Measurements from ENCODE around the gene SMCO4.
"Not testable (repeated sequence)": the region's sequence is repeated elsewhere in the genome, so short reads cannot be mapped to it uniquely, and the experiment has no call there.

The SMCO4 gene

DNA sequence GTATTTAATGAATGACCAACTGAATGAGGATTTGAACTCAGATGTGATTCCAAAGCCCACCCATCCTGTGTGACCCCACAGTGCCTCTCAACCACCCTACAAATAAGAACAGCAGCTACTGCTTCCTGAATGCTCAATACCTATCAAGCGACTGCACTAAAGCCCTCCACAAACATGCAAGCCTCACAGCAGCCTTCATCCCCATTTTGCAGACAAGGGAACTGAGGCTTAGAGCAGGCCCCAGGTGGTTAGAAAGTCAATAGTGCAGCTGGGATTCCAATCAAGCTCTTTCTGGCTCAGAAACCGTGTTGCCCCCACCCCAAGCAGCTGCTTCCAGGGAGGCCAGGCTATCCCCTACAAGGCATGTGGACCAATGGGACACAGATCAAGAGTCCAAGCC, 57.2 kb downstream of the SMCO4 start:
- DNase-seq (ENCODE audit: low read depth, low spot score), result no peak
- H3K4me3 ChIP-seq (ENCODE audit: low read length), result no peak overlapping the region

DNA sequence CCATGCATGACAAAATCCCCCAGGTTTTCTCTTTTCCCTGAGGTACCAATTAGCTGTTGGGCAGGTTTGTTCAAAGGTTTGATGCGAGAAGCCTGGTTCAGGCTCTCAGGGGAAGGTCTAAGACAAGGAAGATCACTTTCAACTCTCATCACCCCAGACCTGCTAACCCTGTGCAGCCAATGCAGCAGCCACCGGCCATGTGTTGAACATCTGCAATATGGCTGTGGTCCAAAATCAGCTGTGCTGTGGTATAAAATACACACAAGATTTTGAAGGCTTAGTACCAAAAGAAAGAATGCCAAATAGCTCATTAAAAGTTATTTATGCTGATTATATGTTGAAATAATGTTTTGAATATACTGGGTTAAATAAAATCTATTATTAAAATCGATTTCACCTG, 58.5 kb downstream of the SMCO4 start:
- DNase-seq (ENCODE audit: low read depth, low spot score), result no peak
- no peak overlapping the region for H3K4me3 ChIP-seq (ENCODE audit: low read length)

DNA sequence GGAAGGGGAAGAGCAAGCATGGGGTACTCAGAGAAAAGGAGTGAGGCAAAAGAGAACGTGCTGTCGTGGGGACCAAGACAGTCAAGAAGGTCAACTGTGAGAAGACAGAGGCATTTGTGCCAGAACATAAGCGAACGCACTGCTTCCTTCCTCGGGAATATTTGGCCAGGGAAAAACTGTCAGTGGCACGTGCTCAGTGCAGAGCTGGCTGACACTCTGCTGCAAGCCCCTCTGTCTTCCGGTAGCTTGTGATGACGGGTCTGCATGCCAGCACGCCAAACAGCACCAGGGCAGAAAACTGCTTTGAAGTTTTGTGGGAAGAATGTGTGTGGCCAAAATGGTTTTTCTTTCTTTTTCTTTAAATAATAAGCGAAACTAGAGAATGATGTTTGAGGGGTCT, 60.6 kb downstream of the SMCO4 start:
- no peak for DNase-seq (ENCODE audit: low read depth, low spot score)
- no peak overlapping the region for H3K4me3 ChIP-seq (ENCODE audit: low read length)

DNA sequence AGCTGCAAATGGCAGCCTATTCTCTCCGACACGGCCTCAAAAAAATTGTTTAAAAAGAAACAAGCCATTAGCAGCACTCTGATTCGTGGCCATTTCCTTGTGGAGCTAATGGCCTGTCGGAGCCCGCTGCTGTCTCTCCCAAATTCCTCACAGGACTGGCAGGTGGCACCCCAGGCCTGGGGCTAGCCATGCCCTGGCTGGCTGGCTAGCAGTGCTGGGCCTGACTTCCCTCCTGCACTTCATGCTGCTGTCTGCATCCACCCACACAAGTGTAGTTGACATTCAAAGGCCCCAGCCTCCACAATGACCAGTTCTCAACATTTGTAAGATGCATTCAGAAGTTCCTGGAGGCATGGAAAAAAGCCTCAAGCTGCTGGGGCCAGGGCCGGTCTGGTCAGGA, 61.5 kb downstream of the SMCO4 start:
- no peak for DNase-seq (ENCODE audit: low read depth, low spot score)
- no peak overlapping the region for H3K4me3 ChIP-seq (ENCODE audit: low read length)

DNA sequence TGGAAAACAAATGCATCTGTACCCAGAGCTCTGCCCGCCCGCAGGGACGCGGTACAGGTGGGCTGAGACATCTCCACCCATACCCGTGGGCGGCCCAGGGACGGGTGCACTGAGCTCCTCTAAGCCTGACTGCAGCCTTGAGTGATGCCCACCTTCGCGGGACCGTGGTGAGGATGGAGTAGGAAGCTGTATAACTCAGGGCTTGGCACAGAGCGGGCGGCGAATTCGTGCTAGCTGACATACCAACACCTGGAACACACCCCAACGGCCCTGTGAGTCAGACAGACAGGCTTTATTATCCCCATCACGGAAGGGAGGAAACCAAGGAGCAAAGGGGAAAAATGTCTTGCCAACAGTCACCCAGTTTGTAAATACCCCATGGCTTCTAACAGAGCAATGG, 61.9 kb downstream of the SMCO4 start:
- DNase-seq (ENCODE audit: low read depth, low spot score), result no peak
- no peak overlapping the region for H3K4me3 ChIP-seq (ENCODE audit: low read length)

DNA sequence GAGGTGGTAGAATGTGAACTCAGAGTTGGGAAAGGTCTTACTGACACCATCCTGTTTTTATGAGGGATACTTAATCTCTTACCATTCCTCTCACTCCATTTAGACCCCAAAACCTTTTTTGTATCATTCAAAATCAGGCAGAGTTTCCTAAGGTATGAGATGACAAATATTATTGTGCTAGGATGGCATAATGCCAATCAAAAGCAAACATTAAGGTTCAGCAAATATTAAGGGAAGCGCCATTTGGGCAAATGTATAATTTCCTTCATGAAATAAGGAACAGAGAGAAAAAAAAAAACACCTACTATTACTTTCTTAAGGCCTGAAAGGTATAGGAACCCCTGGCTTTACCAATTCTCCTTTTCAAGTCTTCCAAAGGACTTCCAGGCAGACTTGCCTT, 62.4 kb downstream of the SMCO4 start:
- H3K4me3 ChIP-seq (ENCODE audit: low read length), result no peak overlapping the region
- DNase-seq (ENCODE audit: low read depth, low spot score), result no peak

DNA sequence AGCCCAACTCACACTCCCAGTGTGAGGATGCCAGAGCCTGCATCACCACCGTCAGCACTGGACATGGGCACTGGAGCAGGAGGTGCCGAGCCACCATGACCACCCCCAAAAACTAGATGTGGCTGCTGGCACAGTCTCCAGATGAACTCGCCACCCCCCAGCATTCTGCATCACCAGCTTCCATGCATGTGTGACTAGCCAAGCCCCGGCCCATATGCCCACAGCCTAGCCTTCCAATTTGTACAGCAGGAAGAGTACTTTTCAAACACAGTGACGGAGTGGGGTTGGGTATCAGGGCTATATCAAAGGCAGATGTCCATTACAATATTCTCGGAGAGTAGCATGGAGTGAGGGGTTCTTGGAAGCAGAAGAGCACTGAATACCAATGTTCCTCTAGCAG, 62.9 kb downstream of the SMCO4 start:
- no peak for DNase-seq (ENCODE audit: low read depth, low spot score)
- no peak overlapping the region for H3K4me3 ChIP-seq (ENCODE audit: low read length)

DNA sequence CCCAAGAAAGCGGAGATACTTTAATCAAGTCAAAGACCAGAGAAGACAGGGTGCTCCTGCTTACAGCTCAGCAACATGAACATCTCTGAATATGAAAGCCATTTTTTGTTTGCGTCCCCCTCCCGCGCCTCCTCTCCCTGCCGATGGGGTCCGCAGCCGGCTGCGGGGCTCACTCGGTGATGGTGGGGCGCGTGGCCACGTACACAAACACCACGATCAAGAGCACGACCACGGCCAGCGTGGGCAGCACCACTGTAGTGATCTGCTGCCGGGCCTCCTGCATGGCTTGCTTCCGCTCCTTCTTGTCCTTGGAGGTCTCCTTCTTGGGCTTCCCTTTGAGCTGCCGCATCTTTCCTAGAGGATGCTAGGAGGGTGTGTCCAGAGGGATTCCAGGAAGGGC, 64.3 kb downstream of the SMCO4 start:
- H3K4me3 ChIP-seq (ENCODE audit: low read length), result no peak overlapping the region

DNA sequence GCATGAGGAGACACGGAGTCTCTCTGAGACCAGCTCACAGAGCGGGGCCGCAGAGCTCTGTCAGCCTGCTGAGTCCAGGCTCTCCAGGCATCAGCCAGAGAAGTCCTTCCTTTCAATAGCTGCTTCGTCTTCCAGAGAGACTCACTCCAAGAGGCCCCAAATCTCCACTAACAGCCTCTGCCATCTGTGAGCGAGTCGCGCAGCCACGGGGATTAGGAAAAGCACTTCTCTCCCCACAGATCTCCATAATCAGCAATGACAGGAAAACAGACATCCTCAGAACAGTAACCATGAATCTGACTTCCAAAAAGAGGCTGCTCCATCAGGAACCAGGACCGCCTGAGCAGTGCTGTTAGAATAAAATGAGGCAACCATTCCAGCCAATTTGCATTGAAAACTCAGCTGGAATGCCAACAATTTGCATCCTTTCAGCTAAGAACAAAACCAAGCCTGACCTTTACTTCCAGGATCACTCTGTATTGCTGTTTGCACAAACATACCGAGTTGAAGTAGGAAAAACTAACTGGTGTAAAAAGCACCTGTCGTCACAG, 65.4 kb downstream of the SMCO4 start:
- no peak overlapping the region for H3K4me3 ChIP-seq (ENCODE audit: low read length)
- DNase-seq (ENCODE audit: low read depth, low spot score), result no peak

More for the DNA sequence above, 64.3 kb downstream of the SMCO4 start:
- DNase-seq (ENCODE audit: low read depth, low spot score), result no peak

DNA sequence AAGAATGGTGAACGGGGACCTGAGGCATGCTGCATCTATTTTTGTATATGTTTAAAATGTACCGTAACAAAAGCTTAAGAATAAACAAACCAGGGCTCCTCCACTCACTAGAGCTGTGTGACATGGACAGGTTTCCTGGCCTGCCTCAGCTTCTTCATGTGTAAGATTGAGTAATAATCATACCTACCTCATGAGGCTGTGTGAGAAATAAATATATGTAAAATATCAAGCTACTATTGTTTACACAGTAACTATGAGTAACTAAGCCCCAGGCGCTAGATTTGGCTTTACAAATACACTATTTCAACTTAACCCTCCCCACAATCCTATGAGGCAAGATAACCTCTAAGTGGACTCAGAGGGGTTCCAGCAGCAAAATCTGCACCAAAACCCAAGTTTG, 66.4 kb downstream of the SMCO4 start:
- H3K4me3 ChIP-seq (ENCODE audit: low read length), result no peak overlapping the region
- DNase-seq (ENCODE audit: low read depth, low spot score), result no peak

DNA sequence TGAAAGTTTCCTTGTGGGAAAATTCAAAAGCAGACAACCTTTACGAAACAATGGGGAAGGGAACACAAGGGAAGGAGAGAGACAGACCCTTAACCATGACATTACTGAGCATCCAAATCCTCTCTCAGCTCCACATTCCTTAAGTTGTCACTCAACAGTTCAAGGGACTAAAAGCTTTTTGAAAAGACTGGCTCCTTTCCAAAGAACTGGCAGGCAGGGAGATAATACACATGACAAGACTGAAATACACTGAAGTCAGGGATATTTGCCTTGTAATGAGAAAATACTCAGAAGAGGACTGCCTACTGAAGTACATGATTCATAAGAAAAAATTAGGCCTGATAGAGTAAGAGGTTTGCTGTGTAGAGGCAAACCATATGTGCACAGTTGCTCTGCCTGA, 69.1 kb downstream of the SMCO4 start:
- DNase-seq (ENCODE audit: low read depth, low spot score), result no peak
- H3K4me3 ChIP-seq (ENCODE audit: low read length), result no peak overlapping the region

DNA sequence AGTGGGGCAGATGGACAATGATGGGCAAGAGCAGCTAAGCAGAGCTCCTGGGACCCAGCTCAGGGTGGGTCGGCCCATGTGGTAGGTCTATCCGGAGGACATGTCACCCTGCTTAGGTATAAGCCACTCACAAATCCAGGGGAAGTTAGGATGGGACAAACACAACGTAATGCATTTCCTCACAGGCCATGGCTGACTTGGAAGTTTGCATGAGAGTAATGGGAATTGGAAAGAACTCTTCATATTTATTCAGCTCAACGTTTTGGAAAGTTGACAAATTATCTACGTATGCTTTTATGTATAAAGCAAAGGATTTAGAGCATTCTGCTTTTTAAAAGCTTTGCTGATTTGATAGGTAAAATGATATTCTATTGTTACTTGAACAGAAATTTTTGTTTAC, 74.9 kb downstream of the SMCO4 start:
- no peak overlapping the region for H3K4me3 ChIP-seq (ENCODE audit: low read length)
- DNase-seq (ENCODE audit: low read depth, low spot score), result no peak

DNA sequence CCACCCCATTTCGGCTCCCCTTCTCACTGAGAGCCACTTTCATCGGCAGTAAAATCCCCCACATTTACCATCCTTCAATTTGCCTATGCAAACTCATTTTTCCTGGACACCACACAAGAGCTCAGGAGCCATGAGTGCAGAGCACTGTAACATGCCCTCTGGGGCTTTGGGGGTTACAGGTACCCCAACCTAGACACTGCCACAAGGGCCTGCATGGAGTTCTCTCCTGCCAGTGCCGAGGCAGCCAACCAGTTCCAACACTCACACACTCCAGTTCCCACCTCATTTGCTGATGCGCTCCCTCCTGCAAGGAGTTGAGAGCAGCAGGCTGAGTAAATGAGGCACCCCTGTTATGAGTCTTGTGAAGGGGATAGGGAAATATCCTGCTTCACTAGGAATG, 76.1 kb downstream of the SMCO4 start:
- DNase-seq (ENCODE audit: low read depth, low spot score), result no peak
- H3K4me3 ChIP-seq (ENCODE audit: low read length), result no peak overlapping the region

DNA sequence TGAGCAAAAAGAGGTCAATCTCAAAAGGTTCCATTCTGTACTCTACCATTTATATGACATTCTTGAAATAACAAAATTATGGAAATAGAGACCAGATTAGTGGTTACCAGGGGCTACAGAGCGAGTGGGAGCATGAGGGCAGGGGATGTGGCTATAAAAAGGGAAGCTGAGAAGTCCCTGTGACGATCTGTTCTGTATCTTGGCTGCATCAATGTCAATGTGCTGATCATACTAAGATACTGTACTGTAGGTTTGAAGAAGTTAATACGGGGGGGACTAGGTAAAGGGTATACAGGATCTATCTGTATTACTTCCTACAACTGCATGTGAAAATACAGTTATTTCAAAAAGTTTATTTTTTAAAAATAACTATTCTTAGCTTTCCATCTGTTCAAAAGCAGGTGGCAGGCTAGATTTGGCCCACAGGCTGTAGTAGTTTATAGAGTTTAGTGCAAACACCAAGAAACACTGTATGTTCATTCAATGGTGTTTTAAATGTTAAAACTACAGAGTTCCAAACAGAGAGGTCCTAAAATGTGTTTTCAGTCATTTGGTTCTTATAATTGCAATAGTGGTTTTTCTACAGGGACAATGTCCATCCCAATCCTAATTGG, 78.2 kb downstream of the SMCO4 start:
- no peak for DNase-seq (ENCODE audit: low read depth, low spot score)
- no peak overlapping the region for H3K4me3 ChIP-seq (ENCODE audit: low read length)

DNA sequence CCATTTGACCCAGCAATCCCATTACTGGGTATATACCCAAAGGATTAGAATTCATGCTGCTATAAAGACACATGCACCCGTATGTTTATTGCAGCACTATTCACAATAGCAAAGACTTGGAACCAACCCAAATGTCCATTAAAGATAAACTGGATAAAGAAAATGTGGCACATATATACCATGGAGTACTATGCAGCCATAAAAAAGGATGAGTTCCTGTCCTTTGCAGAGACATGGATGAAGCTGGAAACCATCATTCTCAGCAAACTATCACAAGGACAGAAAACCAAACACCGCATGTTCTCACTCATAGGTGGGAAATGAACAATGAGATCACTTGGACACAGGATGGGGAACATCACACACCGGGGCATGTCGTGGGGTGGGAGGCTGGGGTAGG, 79.5 kb downstream of the SMCO4 start:
- not testable (repeated sequence) for H3K4me3 ChIP-seq (ENCODE audit: low read length); DNase-seq (ENCODE audit: low read depth, low spot score)

DNA sequence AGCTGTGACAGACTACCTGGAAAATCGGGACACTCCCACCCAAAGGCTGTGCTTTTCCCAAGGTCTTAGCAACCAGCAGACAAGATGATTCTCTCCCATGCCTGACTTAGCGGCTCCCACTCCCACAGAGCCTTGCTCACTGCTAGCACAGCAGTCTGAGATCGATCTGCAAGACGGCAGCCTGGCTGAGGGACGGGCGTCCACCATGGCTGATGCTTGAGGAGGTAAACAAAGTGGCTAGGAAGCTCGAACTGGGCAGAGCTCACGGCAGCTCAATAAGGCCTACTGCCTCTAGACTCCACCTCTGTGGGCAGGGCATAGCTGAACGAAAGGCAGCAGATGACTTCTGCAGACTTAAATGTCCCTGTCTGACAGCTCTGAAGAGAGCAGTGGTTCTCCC, 84.9 kb downstream of the SMCO4 start:
- no peak for DNase-seq (ENCODE audit: low read depth, low spot score)
- H3K4me3 ChIP-seq (ENCODE audit: low read length), result no peak overlapping the region

DNA sequence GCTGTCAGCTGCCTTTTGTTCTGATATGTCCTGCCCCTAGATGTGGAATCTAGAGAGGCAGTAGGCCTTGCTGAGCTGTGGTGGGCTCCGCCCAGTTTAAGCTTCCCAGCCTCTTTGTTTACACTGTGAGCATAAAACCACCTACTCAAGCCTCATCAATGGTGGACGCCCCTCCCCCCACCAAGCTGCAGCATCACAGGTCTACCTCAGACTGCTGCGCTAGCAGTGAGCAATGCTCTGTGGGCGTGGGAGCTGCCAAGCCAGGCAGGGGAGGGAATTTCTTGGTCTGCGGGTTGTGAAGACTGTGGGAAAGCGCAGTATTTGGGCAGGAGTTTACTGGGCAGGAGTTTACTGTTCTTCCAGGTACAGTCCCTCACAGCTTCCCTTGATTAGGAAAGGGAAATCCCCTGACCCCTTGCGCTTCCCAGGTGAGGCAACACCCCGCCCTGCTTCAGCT, 98.5 kb downstream of the SMCO4 start:
- peak; percentile 42 for DNase-seq (ENCODE audit: low read depth, low spot score)
- no peak overlapping the region for H3K4me3 ChIP-seq (ENCODE audit: low read length)

DNA sequence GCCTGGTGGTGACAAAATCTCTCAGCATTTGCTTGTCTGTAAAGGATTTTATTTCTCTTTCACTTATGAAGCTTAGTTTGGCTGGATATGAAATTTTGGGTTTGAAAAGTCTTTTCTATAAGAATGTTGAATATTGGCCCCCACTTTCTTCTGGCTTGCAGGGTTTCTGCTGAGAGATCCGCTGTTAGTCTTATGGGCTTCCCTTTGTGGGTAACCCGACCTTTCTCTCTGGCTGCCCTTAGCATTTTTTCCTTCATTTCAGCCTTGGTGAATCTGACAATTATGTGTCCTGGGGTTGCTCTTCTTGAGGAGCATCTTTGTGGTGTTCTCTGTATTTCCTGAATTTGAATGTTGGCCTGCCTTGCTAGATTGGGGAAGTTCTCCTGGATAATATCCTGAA, 100.0 kb downstream of the SMCO4 start:
- not testable (repeated sequence) for DNase-seq (ENCODE audit: low read depth, low spot score); H3K4me3 ChIP-seq (ENCODE audit: low read length)

DNA sequence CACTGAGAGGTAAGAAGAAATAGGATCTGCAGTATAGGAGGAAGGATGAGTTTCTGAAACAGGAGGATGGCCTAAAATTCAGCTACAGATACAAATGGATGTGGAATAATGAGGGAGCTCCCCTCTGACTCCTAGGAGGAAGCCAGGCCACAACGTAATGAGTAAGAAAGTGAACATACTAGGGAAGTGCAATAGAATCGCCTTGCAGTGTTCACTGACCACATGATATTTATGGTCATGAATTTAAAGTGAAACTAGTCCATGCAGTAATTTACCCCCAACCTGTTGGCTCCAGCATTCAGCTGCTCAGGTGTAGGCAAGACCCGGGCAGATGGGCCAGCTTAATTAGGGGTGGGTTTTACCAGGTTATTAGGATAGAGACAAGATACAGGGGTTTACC, 110.9 kb downstream of the SMCO4 start:
- no peak overlapping the region for H3K4me3 ChIP-seq (ENCODE audit: low read length)
- no peak for DNase-seq (ENCODE audit: low read depth, low spot score)
